DND-41 (cell line): Measurements from ENCODE around the gene TTLL10.

Experiments
- EZH2 ChIP-seq: IDR thresholded peaks from 3 replicates; pipeline ENCODE4 v1.6.1; 2012; ENCODE audit warnings: borderline replicate concordance, low read depth, mild to moderate bottlenecking, moderate library complexity, low read length, inconsistent platforms; ENCODE audit not compliant: severe bottlenecking
- TF ChIP-seq, protein P1 (sequence below): IDR thresholded peaks from 2 replicates; pipeline ENCODE4 v1.5.1; 2012; ENCODE audit warnings: borderline replicate concordance, low read length, moderate library complexity, mild to moderate bottlenecking; ENCODE audit not compliant: poor library complexity, severe bottlenecking; ENCODE audit errors: extremely low read depth

DNA sequence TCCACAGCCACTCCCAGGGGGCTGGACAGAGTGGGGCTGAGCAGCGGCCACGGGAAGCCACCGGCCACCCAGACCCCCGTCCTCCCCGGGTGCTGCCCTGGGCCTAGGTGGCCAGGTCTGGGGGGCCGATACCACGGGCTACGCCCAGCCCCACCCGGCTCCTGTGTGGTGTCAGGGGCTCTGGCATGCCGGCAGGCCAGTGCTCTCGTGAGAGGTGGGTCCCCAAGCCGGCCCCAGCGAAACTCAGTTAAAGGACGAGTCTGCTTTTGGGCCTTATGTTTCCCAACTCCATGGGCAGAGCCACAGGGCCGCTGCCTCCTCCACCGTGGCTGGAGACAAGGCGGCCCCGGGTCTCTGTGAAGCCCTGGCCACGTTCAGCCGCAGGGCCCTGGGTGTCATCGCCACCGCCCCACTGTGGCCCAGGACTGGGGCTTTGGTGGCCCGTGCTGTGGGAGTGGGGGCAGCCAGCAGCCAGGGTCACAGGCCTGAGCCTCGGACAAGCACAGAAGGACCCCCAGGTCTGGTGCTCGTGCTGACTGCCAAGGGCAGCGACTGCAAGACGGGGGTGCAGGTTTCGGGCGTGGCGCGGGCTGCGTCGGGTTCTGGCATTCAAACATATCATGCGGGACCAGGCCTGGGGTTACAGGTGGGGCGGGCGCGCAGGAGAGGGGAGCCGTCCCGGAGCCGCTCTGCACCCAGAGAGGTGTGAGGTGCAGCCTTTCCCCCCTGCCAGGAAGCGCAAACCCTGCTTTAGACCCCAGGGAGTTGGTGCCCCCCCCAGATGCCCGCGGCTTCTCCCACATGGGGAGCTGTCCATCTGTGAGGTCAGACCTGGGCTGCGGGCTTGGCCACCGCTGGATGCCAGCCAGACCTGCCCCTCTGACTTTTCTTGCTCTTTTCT is 45.9 kb upstream of the TTLL10 start:
- TF ChIP-seq, protein P1, sequence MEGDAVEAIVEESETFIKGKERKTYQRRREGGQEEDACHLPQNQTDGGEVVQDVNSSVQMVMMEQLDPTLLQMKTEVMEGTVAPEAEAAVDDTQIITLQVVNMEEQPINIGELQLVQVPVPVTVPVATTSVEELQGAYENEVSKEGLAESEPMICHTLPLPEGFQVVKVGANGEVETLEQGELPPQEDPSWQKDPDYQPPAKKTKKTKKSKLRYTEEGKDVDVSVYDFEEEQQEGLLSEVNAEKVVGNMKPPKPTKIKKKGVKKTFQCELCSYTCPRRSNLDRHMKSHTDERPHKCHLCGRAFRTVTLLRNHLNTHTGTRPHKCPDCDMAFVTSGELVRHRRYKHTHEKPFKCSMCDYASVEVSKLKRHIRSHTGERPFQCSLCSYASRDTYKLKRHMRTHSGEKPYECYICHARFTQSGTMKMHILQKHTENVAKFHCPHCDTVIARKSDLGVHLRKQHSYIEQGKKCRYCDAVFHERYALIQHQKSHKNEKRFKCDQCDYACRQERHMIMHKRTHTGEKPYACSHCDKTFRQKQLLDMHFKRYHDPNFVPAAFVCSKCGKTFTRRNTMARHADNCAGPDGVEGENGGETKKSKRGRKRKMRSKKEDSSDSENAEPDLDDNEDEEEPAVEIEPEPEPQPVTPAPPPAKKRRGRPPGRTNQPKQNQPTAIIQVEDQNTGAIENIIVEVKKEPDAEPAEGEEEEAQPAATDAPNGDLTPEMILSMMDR, result no peak
- no peak for TF ChIP-seq EZH2
